Uterus (tissue), 4 donors: Measurements from ENCODE around the gene CEP250. TPM values are rescaled to one million over a fixed set of nuclear protein-coding genes. Genes with fewer than 3 reads are reported as not detected.

ENCODE experiments used
- DNase-seq, 2 donors: peaks; one replicate each; pipeline ENCODE4 v3.0.0-alpha.2; 2019 to 2020
- H3K27ac ChIP-seq, 2 donors: fragments of 200-600 bp; sonication (generic); 1 replicate in 1 of 2; 2 replicates in 1 of 2; pipeline ENCODE4 v1.5.1; 2016 to 2018
- H3K27me3 ChIP-seq, 2 donors: fragments of 200-600 bp; sonication (generic); one replicate each; pipeline ENCODE4 v1.5.1; 2018 to 2019; ENCODE audit warnings: control low read depth in 1 of 2
- H3K36me3 ChIP-seq, 2 donors: fragments of 200-600 bp; sonication (generic); one replicate each; pipeline ENCODE4 v1.5.1; 2019; ENCODE audit warnings: control low read depth in 1 of 2
- H3K4me1 ChIP-seq, 2 donors: fragments of 200-600 bp; sonication (generic); one replicate each; pipeline ENCODE4 v1.5.1; 2018 to 2019; ENCODE audit warnings: control low read depth in 1 of 2
- H3K4me3 ChIP-seq, 2 donors: fragments of 200-600 bp; sonication (generic); 1 replicate in 1 of 2; 2 replicates in 1 of 2; pipeline ENCODE4 v1.5.1; 2018 to 2019; ENCODE audit warnings: mild to moderate bottlenecking in 1 of 2
- H3K9me3 ChIP-seq, 2 donors: fragments of 200-600 bp; sonication (generic); one replicate each; pipeline ENCODE4 v1.5.1; 2019; ENCODE audit warnings: control low read depth in 1 of 2
- CTCF ChIP-seq, 4 experiments: fragments of 200-600 bp in 2 of 4; fragments of 450-650 bp in 2 of 4; sonication (generic) in 2 of 4; IDR thresholded peaks; one replicate each; pipeline ENCODE4 v1.5.1; 2016 to 2019; ENCODE audit warnings: antibody characterized with exemption in 4 of 4, mild to moderate bottlenecking in 2 of 4, moderate library complexity in 1 of 4
- POLR2A ChIP-seq, 2 donors: fragments of 450-650 bp; IDR thresholded peaks; one replicate each; pipeline ENCODE4 v1.6.1; 2016; ENCODE audit warnings: antibody characterized with exemption in 2 of 2, mild to moderate bottlenecking in 1 of 2, moderate library complexity in 1 of 2
- intact Hi-C: fragments of 100-400 bp; cut with DNase I; formaldehyde crosslinking; loops from one replicate; pipeline ENCODE4 v1.15.1; 2023; ENCODE audit warnings: low total_unique reads
- microRNA counts, 2 donors: library from miRNA; unstranded; fragments of <30 nt; microRNA quantifications; one replicate each; lab custom pipeline; 2016 to 2017
- microRNA-seq: library from miRNA; unstranded; fragments of <30 nt; microRNA quantifications from one replicate; pipeline ENCODE4, GENCODE V29; 2016; ENCODE audit warnings: borderline microRNAs expressed, borderline replicate concordance
- small RNA-seq: library from RNA; depleted of rRNA; stranded (forward); fragments of <200 nt; gene quantifications from one replicate; pipeline ENCODE3, GENCODE V24; 2016
- total RNA-seq, 4 donors: library from RNA; depleted of rRNA in 3 of 4; stranded (reverse); fragments of >200 nt in 3 of 4; gene quantifications; one replicate each; pipeline versions ENCODE4 v1.1.0 to v1.2.4, GENCODE V29; 2014 to 2023
- donor health status: DM: yes; HTN: yes; CAD: no.

Gene CEP250
- total RNA-seq, 4 donors from 2014 or later: 9.2 to 44.2 (median 41.5) TPM

GRCh38 chr20:35568645-35569044 is 113.2 kb downstream of the CEP250 start:
- no peak overlapping the region for H3K4me3 ChIP-seq
- no peaks in the 10 kb centered on the region for H3K9me3 ChIP-seq
- TF ChIP-seq CTCF (IDR thresholded peaks at IDR 0.05): no peak
- no peak for TF ChIP-seq POLR2A (IDR thresholded peaks at IDR 0.05)
- H3K36me3 ChIP-seq: no peaks in the 10 kb centered on the region
- H3K27ac ChIP-seq: no peak overlapping the region
- intact Hi-C loops: no loop called here
- H3K4me1 ChIP-seq: no peaks in the 10 kb centered on the region
- H3K27me3 ChIP-seq: no peaks in the 10 kb centered on the region
- DNase-seq: no peak

MicroRNAs within 50 kb of the gene (microRNA counts, 767-probe panel; counts per million panel counts)
- 0 counts per million in 2 donors for microRNA hsa-miR-1289 (lab: Ali Mortazavi, UCI)

Small RNA genes within 50 kb of the gene (microRNA-seq; reads per million reads assigned to microRNA genes)
- gene MIR1289-1: not detected

Small RNA genes within 50 kb of the gene (small RNA-seq; reads per million reads assigned to genes)
- not detected for gene MIR1289-1

Other genes starting within 250 kb of the CEP250 start
- 1 to 10 TPM in 3 of 4 donors, under 1 TPM in 1; 0.51 to 2.6 (median 2.0) TPM for gene MMP24, start 228.9 kb upstream of the CEP250 start, total RNA-seq
- gene MMP24OS, start 177.5 kb upstream of the CEP250 start, total RNA-seq: 10 to 100 TPM in 3 of 4 donors, 1 to 10 TPM in 1; 8.8 to 67.8 (median 18.1) TPM
- 10 to 100 TPM; 33.8 to 80.9 (median 66.8) TPM for gene EIF6, start 170.8 kb upstream of the CEP250 start, total RNA-seq
- gene FAM83C, start 163.2 kb upstream of the CEP250 start, total RNA-seq: not detected
- 10 to 100 TPM; 11.5 to 80.4 (median 52.8) TPM for gene UQCC1, start 43.6 kb upstream of the CEP250 start, total RNA-seq
- gene GDF5, start 17.4 kb upstream of the CEP250 start, total RNA-seq: 1 to 10 TPM in 1 of 4 donors, under 1 TPM in 1, not detected in 2; 0.37 to 1.9 TPM
- not detected for gene C20orf173, start 74.1 kb downstream of the CEP250 start, total RNA-seq
- 100 to 1,000 TPM; 124 to 310 (median 195) TPM for gene ERGIC3, start 86.5 kb downstream of the CEP250 start, total RNA-seq
- 1 to 10 TPM in 2 of 4 donors, not detected in 2; 2.1 to 8.4 TPM for gene SPAG4, start 160.2 kb downstream of the CEP250 start, total RNA-seq
- gene CPNE1, start 209.3 kb downstream of the CEP250 start, total RNA-seq: 100 to 1,000 TPM in 3 of 4 donors, 10 to 100 TPM in 1; 86.8 to 295 (median 142) TPM
- gene RBM12, start 209.3 kb downstream of the CEP250 start, total RNA-seq: 100 to 1,000 TPM in 1 of 4 donors, 10 to 100 TPM in 2, 1 to 10 TPM in 1; 9.5 to 105 (median 54.4) TPM
- gene NFS1, start 243.8 kb downstream of the CEP250 start, total RNA-seq: 10 to 100 TPM in 3 of 4 donors, 1 to 10 TPM in 1; 9.1 to 35.4 (median 20.4) TPM
- gene ROMO1, start 243.8 kb downstream of the CEP250 start, total RNA-seq: 100 to 1,000 TPM in 2 of 4 donors, 10 to 100 TPM in 2; 69.3 to 492 (median 171) TPM